ENCODE data around the gene TXNRD1.

GRCh38 chr12:104216521-104216924, 944 bp downstream of the TXNRD1 start:
- TF ChIP-seq, protein P1, sequence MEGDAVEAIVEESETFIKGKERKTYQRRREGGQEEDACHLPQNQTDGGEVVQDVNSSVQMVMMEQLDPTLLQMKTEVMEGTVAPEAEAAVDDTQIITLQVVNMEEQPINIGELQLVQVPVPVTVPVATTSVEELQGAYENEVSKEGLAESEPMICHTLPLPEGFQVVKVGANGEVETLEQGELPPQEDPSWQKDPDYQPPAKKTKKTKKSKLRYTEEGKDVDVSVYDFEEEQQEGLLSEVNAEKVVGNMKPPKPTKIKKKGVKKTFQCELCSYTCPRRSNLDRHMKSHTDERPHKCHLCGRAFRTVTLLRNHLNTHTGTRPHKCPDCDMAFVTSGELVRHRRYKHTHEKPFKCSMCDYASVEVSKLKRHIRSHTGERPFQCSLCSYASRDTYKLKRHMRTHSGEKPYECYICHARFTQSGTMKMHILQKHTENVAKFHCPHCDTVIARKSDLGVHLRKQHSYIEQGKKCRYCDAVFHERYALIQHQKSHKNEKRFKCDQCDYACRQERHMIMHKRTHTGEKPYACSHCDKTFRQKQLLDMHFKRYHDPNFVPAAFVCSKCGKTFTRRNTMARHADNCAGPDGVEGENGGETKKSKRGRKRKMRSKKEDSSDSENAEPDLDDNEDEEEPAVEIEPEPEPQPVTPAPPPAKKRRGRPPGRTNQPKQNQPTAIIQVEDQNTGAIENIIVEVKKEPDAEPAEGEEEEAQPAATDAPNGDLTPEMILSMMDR (IDR thresholded peaks at IDR 0.05; ENCODE audit: low read depth, low read length, poor library complexity, severe bottlenecking) = no peak
- TF ChIP-seq EZH2phosphoT487 (IDR thresholded peaks at IDR 0.05; ENCODE audit: borderline replicate concordance, low read length) = no peak

Measured in DOHH2 (cell line).